A549 (cell line): ENCODE measurements around the gene CRISPLD2. TPM values are rescaled to one million over a fixed set of nuclear protein-coding genes. Genes with fewer than 3 reads are reported as not detected.

Experiments used
- ATAC-seq, 2 experiments: fragments of 200-7000 bp in 1 of 2; fragments of >200 bp in 1 of 2; cut with Nextera tagmentation in 1 of 2; cut with Tn5 transposase in 1 of 2; 3 replicates each; pipeline versions ENCODE4 v1.8.0 to v1.9.1; 2018 to 2020; ENCODE audit warnings: mild to moderate bottlenecking in 1 of 2, moderate library complexity in 1 of 2
- CTCF ChIA-PET: fragments of 300-600 bp; sonication (Branson Sonifier 250); formaldehyde crosslinking; extraction: SDS; loops from one replicate; lab custom pipeline; 2021; ENCODE audit warnings: antibody characterized with exemption, inconsistent platforms; lab: Yijun Ruan, JAX
- POLR2A ChIA-PET: fragments of 350-600 bp; formaldehyde crosslinking; extraction: SDS; loops from one replicate; lab custom pipeline; 2021; ENCODE audit warnings: antibody characterized with exemption, inconsistent platforms; lab: Yijun Ruan, JAX
- DNase-seq, 2 experiments: peaks; one replicate each; pipeline versions ENCODE4 v3.0.0 to v3.0.0-alpha.2; 2011 to 2016; ENCODE audit warnings: low read depth in 1 of 2, low spot score in 1 of 2
- FAIRE-seq: peaks from 2 replicates; lab custom pipeline; 2011; peaks lifted over from hg19 to GRCh38; lab: Jason Lieb, UNC
- H3K27ac ChIP-seq, 2 experiments: fragments of >200 bp; sonication (Bioruptor Twin); formaldehyde crosslinking; 3 replicates each; pipeline ENCODE4 v1.5.1; 2016 to 2017
- H3K4me1 ChIP-seq: fragments of >200 bp; sonication (Bioruptor Twin); formaldehyde crosslinking; 3 replicates; pipeline ENCODE4 v1.6.1; 2016
- H3K4me2 ChIP-seq: fragments of >200 bp; sonication (Bioruptor Twin); formaldehyde crosslinking; 3 replicates; pipeline ENCODE4 v1.6.1; 2016
- H3K4me3 ChIP-seq: fragments of >200 bp; sonication (Bioruptor Twin); formaldehyde crosslinking; 3 replicates; pipeline ENCODE4 v1.5.1; 2016
- H3K9me3 ChIP-seq: fragments of >200 bp; sonication (Bioruptor Twin); formaldehyde crosslinking; 3 replicates; pipeline ENCODE4 v1.6.1; 2016
- CEBPB ChIP-seq, 2 experiments: fragments of >200 bp in 1 of 2; sonication (Bioruptor Twin) in 1 of 2; formaldehyde crosslinking in 1 of 2; IDR thresholded peaks; 2 replicates each; pipeline ENCODE4 v1.6.1; 2012 to 2016
- E2F6 ChIP-seq: IDR thresholded peaks from 2 replicates; pipeline ENCODE4 v1.6.1; 2012; ENCODE audit warnings: low read depth, borderline replicate concordance
- EHF ChIP-seq: fragments of 250-450 bp; sonication (Bioruptor Pico); IDR thresholded peaks from 2 replicates; pipeline ENCODE4 v1.5.0; 2020; ENCODE audit warnings: mild to moderate bottlenecking
- ESRRA ChIP-seq: fragments of 150-350 bp; IDR thresholded peaks from 2 replicates; pipeline ENCODE4 v1.6.1; 2014; ENCODE audit warnings: mild to moderate bottlenecking, low read length, borderline replicate concordance
- HOXA7 ChIP-seq: fragments of 250-450 bp; sonication (Bioruptor Pico); IDR thresholded peaks from 2 replicates; pipeline ENCODE4 v1.5.0; 2020; ENCODE audit warnings: mild to moderate bottlenecking, moderate library complexity
- KDM1A ChIP-seq: fragments of 200-600 bp; sonication (generic); IDR thresholded peaks from 2 replicates; pipeline ENCODE4 v1.6.1; 2016; ENCODE audit warnings: low read depth, mild to moderate bottlenecking
- KDM5A ChIP-seq: fragments of 200-600 bp; sonication (generic); IDR thresholded peaks from 2 replicates; pipeline ENCODE4 v1.6.1; 2016; ENCODE audit warnings: antibody characterized with exemption, mild to moderate bottlenecking
- NPAS2 ChIP-seq: fragments of 250-450 bp; sonication (Bioruptor Pico); IDR thresholded peaks from 2 replicates; pipeline ENCODE4 v1.8.0; 2022; ENCODE audit warnings: mild to moderate bottlenecking, moderate library complexity, borderline replicate concordance
- NR3C1 ChIP-seq: fragments of >200 bp; sonication (Bioruptor Twin); formaldehyde crosslinking; IDR thresholded peaks from 3 replicates; pipeline ENCODE4 v1.6.1; 2017
- PHF8 ChIP-seq: fragments of 200-600 bp; sonication (generic); IDR thresholded peaks from 2 replicates; pipeline ENCODE4 v1.6.1; 2016; ENCODE audit warnings: low read depth, mild to moderate bottlenecking, antibody characterized with exemption, moderate library complexity, borderline replicate concordance
- POLR2AphosphoS2 ChIP-seq: conservative IDR thresholded peaks from 2 replicates; pipeline ENCODE4 v1.6.1; 2012; ENCODE audit warnings: low read length, improper control_type of control experiment, inconsistent platforms
- RAD21 ChIP-seq, 2 experiments: fragments of >200 bp in 1 of 2; sonication (Bioruptor Twin) in 1 of 2; formaldehyde crosslinking in 1 of 2; IDR thresholded peaks in 1 of 2; conservative IDR thresholded peaks in 1 of 2; 2 replicates in 1 of 2; 3 replicates in 1 of 2; pipeline ENCODE4 v1.6.1; 2012 to 2018; ENCODE audit warnings: inconsistent platforms in 1 of 2
- RARB ChIP-seq: fragments of 250-450 bp; sonication (Bioruptor Pico); IDR thresholded peaks from 2 replicates; pipeline ENCODE4 v1.8.0; 2021; ENCODE audit warnings: mild to moderate bottlenecking, moderate library complexity
- REST ChIP-seq: fragments of 200-600 bp; sonication (generic); IDR thresholded peaks from 2 replicates; pipeline ENCODE4 v1.6.1; 2016; ENCODE audit warnings: antibody characterized with exemption, mild to moderate bottlenecking, moderate library complexity
- RNF2 ChIP-seq: fragments of 200-600 bp; sonication (generic); IDR thresholded peaks from 2 replicates; pipeline ENCODE4 v1.6.1; 2016; ENCODE audit warnings: low read depth, mild to moderate bottlenecking, antibody characterized with exemption, moderate library complexity, borderline replicate concordance
- SREBF2 ChIP-seq: fragments of 450-650 bp; IDR thresholded peaks from 2 replicates; pipeline ENCODE4 v1.6.1; 2014; ENCODE audit warnings: mild to moderate bottlenecking, moderate library complexity
- TP53 ChIP-seq: fragments of 250-450 bp; sonication (Bioruptor Pico); IDR thresholded peaks from 2 replicates; pipeline ENCODE4 v1.5.0; 2021; ENCODE audit warnings: mild to moderate bottlenecking, moderate library complexity
- ZFP36 ChIP-seq: fragments of 450-650 bp; IDR thresholded peaks from 2 replicates; pipeline ENCODE4 v1.6.1; 2014; ENCODE audit warnings: borderline replicate concordance; ENCODE audit not compliant: partially characterized antibody
- ZNF302 ChIP-seq: fragments of 250-450 bp; sonication (Bioruptor Pico); IDR thresholded peaks from 2 replicates; pipeline ENCODE4 v1.9.0; 2021; ENCODE audit warnings: inconsistent platforms, mild to moderate bottlenecking, moderate library complexity
- ZSCAN20 ChIP-seq: fragments of 250-450 bp; sonication (Bioruptor Pico); IDR thresholded peaks from 2 replicates; pipeline ENCODE4 v1.8.0; 2022; ENCODE audit warnings: mild to moderate bottlenecking, moderate library complexity
- WGBS: methylation state at CpG from one replicate; pipeline ENCODE4 v1.1.6; 2017; ENCODE audit errors: missing lambda C conversion rate; 5-methylcytosine and 5-hydroxymethylcytosine counted together
- polyA plus RNA-seq, 4 experiments: library from polyadenylated mRNA; depleted of rRNA in 3 of 4; stranded (reverse); fragments of >200 nt; fragmentation: RNase III in 1 of 4; extraction: RNeasy Plus Mini Kit Qiagen cat#74134 plus additional on column Dnase treatment in 1 of 4; gene quantifications; 2 replicates in 3 of 4; 3 replicates in 1 of 4; pipeline ENCODE4 v1.2.3, GENCODE V29; 2011 to 2017

The CRISPLD2 gene
- polyA plus RNA-seq, 2 of the 4 experiments (the other 2 are of a cell fraction): 0.85 to 1.6 TPM

DNA sequence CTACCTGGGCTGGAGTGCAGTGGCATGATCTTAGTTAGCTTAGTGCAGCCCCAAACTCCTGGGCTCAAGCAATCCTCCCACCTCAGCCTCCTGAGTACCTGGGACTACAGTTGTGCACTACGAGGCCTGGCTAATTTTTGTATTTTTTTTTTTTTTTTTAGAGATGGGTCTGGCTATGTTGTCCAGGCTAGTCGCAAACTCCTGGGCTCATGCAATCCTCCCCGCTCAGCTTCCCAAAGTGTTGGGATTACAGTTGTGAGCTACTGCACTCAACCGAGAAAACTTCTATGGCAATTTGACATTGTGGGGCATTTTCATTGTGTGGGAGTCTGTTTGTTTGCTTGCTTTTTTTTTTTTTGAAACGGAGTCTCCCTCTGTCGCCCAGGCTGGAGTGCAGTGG lies 30.0 kb downstream of the CRISPLD2 start:
- peaks cover 19% of the 10 kb centered on the region for H3K4me1 ChIP-seq
- no peaks in the 10 kb centered on the region for H3K9me3 ChIP-seq
- no peak for FAIRE-seq
- H3K27ac ChIP-seq: no peak overlapping the region
- H3K4me2 ChIP-seq: no peak overlapping the region
- ChIA-PET POLR2A (no interaction called here), CTCF (interaction anchor here (0.8 to 2.3 kb wide), 2 partner anchors 9 to 96 kb away, joined by 3 to 6 read pairs; no protein-coding TSS in a partner anchor)
- TF ChIP-seq KDM5A (no peak), RNF2 (no peak)
- DNase-seq: no peak
- ATAC-seq: no peak
- 91% methylated on average over 6 of the region's 6 CpGs for WGBS
- H3K4me3 ChIP-seq: no peak overlapping the region

DNA sequence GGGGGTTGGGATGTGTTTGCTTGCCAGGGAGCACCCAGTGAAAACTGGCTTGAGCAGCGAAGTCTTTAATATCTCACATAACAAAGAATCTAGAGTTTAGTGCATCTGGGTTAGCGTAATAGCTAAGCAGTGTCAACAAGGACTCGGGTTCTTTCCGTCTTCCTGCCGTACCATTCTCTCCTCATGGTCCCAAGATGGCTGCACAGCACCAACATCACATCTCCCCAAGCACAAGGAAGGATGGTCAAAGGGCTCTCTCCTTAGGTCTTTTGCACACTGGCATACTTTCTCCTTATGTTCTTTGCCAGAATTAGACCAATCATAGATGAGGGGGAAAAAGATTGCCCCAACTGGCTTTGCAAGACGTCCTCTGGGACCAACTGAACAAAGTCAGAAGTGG lies 30.9 kb downstream of the CRISPLD2 start:
- no peak for DNase-seq
- WGBS: 87% methylated on average over 6 of the region's 6 CpGs
- Histone ChIP-seq H3K4me3 (no peak overlapping the region), H3K27ac (peak overlapping the region; percentile 44 to 79), H3K4me1 (peaks cover 19% of the 10 kb centered on the region), H3K4me2 (peak overlapping the region; percentile 54), H3K9me3 (no peaks in the 10 kb centered on the region)
- no peak for FAIRE-seq
- ATAC-seq: no peak
- ChIA-PET POLR2A (interaction anchor here (1.5 kb wide), 1 partner anchor 11 kb away, joined by 4 read pairs; no protein-coding TSS in a partner anchor), CTCF (interaction anchor here (0.9 to 2.3 kb wide), 4 partner anchors 10 to 74 kb away, joined by 3 to 6 read pairs (median 4); no protein-coding TSS in a partner anchor)
- no peak for TF ChIP-seq ZSCAN20
- TF ChIP-seq PHF8: no peak
- no peak for TF ChIP-seq POLR2AphosphoS2
- TF ChIP-seq SREBF2: no peak
- no peak for TF ChIP-seq E2F6
- TF ChIP-seq HOXA7 (CRISPR knock-in tag): no peak
- TF ChIP-seq NPAS2 (CRISPR knock-in tag): no peak
- no peak for TF ChIP-seq CEBPB (IDR thresholded peaks at IDR 0.05)
- no peak for TF ChIP-seq NR3C1
- no peak for TF ChIP-seq TP53
- no peak for TF ChIP-seq ZFP36
- TF ChIP-seq ESRRA: no peak
- no peak for TF ChIP-seq KDM1A
- no peak for TF ChIP-seq REST
- TF ChIP-seq EHF (CRISPR knock-in tag): no peak
- TF ChIP-seq RAD21 (conservative IDR thresholded peaks at IDR 0.05 in 1 of 2, IDR thresholded peaks at IDR 0.05 in 1 of 2): no peak
- no peak for TF ChIP-seq RARB (CRISPR knock-in tag)
- no peak for TF ChIP-seq ZNF302 (CRISPR knock-in tag)
- TF ChIP-seq, all 56 proteins: peak for 0
